ENCODE data around the gene TRAF4.

Gene TRAF4

GRCh38 chr17:28702752-28703150 is 41.1 kb upstream of the TRAF4 start:
- no peak overlapping the region for H3K4me3 ChIP-seq (ENCODE audit: low read length)
- no peak for TF ChIP-seq CTCF (IDR thresholded peaks at IDR 0.05; ENCODE audit: insufficient read depth, low read depth, low read length, missing control alignments)

GRCh38 chr17:28703552-28704218 is 40.1 kb upstream of the TRAF4 start:
- no peak for DNase-seq (ENCODE audit: low read depth)
- no peak overlapping the region for H3K4me3 ChIP-seq (ENCODE audit: low read length)
- TF ChIP-seq CTCF (IDR thresholded peaks at IDR 0.05; ENCODE audit: insufficient read depth, low read depth, low read length, missing control alignments), result no peak

More at GRCh38 chr17:28702752-28703150, 41.1 kb upstream of the TRAF4 start:
- DNase-seq (ENCODE audit: low read depth), result no peak

- TF ChIP-seq CTCF (IDR thresholded peaks at IDR 0.05; ENCODE audit: insufficient read depth, low read depth, low read length, missing control alignments), result no peak
- no peak for DNase-seq (ENCODE audit: low read depth)
- H3K4me3 ChIP-seq (ENCODE audit: low read length), result no peak overlapping the region
These were observed 39.5 kb upstream of the TRAF4 start for GRCh38 chr17:28704219-28704858.

- TF ChIP-seq CTCF (IDR thresholded peaks at IDR 0.05; ENCODE audit: insufficient read depth, low read depth, low read length, missing control alignments), result no peak
- no peak overlapping the region for H3K4me3 ChIP-seq (ENCODE audit: low read length)
- no peak for DNase-seq (ENCODE audit: low read depth)
These were observed 38.6 kb upstream of the TRAF4 start for GRCh38 chr17:28705074-28705659.

DNA sequence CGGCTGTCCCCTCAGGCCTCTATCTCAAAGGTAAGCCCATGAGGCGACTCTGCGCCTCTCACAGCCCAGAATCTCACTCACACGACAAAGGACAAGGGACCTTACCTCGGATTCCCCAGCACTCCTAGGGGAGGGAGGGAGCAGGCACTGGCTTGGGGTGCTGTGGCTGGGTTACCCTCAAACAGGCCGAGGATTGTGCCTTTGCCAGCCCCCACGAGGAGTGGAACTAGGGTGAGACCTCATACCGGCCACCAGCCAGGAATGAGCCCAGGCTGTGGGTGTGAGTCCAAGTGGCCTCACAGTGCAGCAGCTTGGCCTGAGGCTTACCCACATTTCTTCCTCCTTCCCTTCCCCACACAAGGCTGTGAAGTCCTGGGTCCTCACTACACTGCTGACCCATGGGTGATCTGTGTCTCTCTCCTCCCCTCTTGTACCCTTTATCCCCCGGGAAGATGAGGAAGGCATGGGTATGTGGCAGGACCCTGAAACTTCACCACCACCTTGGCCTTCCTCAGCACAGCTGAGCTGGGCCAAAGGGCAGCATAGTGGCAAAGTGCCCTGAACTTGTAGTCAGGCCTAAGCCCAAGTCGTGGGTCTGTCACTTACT is 38.0 kb upstream of the TRAF4 start:
- no peak overlapping the region for H3K4me3 ChIP-seq (ENCODE audit: low read length)
- no peak for DNase-seq (ENCODE audit: low read depth)
- no peak for TF ChIP-seq CTCF (IDR thresholded peaks at IDR 0.05; ENCODE audit: insufficient read depth, low read depth, low read length, missing control alignments)

DNA sequence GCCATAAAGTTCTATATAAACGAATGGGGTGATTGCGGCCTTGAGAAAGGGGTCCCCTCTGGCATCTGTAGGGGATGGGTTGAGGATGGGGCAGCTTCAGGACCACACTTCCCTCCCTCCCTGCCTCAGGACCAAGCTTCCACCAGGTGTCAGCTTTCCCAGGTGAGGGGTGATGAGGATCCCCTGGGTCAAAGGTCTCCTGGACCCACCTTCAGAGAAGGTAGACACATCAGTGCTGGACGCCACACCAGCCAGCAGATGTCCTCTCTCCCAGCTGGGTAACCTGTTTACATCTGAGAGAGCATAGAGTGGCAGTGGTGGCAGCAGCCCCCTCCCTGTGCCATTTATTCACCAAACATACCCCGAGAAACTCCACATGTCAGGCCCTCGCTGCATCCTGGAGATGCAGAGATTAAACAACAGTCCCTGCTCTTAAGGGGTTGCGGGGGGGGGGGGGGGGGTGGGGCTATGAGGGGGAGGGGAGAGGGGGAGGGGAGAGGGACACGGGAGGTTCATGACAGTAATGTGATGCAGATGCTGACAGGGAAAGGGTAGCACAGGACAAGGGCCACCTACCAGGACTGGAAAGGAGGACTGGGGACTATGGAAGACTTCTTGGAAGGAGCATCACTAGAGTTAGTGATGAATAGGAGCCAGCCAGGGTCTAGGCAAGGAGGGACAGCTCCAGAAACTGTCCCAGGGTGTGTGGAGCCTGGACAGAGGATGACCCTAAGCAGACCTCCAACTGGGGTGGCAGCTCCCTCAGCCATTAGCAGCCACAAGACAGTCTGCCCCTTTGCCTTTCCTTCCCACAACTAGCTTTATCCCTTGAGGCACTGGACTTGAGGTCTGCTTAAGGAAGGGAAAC is 37.1 kb upstream of the TRAF4 start:
- TF ChIP-seq CTCF (IDR thresholded peaks at IDR 0.05; ENCODE audit: insufficient read depth, low read depth, low read length, missing control alignments), result no peak
- DNase-seq (ENCODE audit: low read depth), result no peak

More for the DNA sequence above, 37.1 kb upstream of the TRAF4 start:
- no peak overlapping the region for H3K4me3 ChIP-seq (ENCODE audit: low read length)

Measured in epithelial cell of esophagus (primary cell).